BLaER1 treated with 17β-estradiol and CSF1 and Interleukin-3, amounts not matched to agents 10 nM and 100 nM (cell line): ENCODE results near the gene PDZD8.
A peak's percentile ranks its signal among the peaks of the same experiment; 100 is the strongest.
"Not testable (repeated sequence)": the region's sequence is repeated elsewhere in the genome, so short reads cannot be mapped to it uniquely, and the experiment has no call there.

Experiments
- H3K27ac ChIP-seq, 11 experiments: shearing (Covaris generic); formaldehyde crosslinking; 2 replicates each; pipeline ENCODE4 v1.8.1; 2022
- H3K27me3 ChIP-seq, 11 experiments: shearing (Covaris generic); formaldehyde crosslinking; 2 replicates each; pipeline ENCODE4 v1.8.1; 2022
- H3K36me3 ChIP-seq, 11 experiments: shearing (Covaris generic); formaldehyde crosslinking; 2 replicates each; pipeline ENCODE4 v1.8.1; 2022
- H3K4me1 ChIP-seq, 10 experiments: shearing (Covaris generic); formaldehyde crosslinking; 2 replicates each; pipeline ENCODE4 v1.8.1; 2022
- H3K4me2 ChIP-seq, 11 experiments: shearing (Covaris generic); formaldehyde crosslinking; 2 replicates each; pipeline ENCODE4 v1.8.1; 2022
- H3K4me3 ChIP-seq, 10 experiments: shearing (Covaris generic); formaldehyde crosslinking; 2 replicates each; pipeline ENCODE4 v1.8.1; 2022
- H3K9ac ChIP-seq, 11 experiments: shearing (Covaris generic); formaldehyde crosslinking; 2 replicates each; pipeline ENCODE4 v1.8.1; 2022
- H3K9me3 ChIP-seq, 11 experiments: shearing (Covaris generic); formaldehyde crosslinking; replicated peaks in 1 of 11; 2 replicates each; pipeline ENCODE4 v1.8.1; 2022
- H4K20me1 ChIP-seq, 11 experiments: shearing (Covaris generic); formaldehyde crosslinking; 2 replicates each; pipeline ENCODE4 v1.8.1; 2022
- Cebpa-rat ChIP-seq, 11 experiments: shearing (Covaris generic); IDR thresholded peaks; 2 replicates each; pipeline ENCODE4 v1.8.1; 2022

PDZD8 gene

GRCh38 chr10:117300671-117301070, 74.6 kb downstream of the PDZD8 start:
- H3K27ac ChIP-seq, result no peak overlapping the region
- H3K9ac ChIP-seq, result no peak overlapping the region
- no peak for TF ChIP-seq Cebpa-rat (IDR thresholded peaks at IDR 0.05)
- H3K9me3 ChIP-seq, result peaks cover 55 to 70% (median 66%) of the 10 kb centered on the region in 11 experiments
- H3K4me2 ChIP-seq, result no peak overlapping the region
- no peak overlapping the region for H3K4me3 ChIP-seq
- H3K4me1 ChIP-seq, result no peaks in the 10 kb centered on the region
- H3K36me3 ChIP-seq, result peaks cover 47 to 77% (median 62%) of the 10 kb centered on the region in 11 experiments
- no peaks in the 10 kb centered on the region for H3K27me3 ChIP-seq
- peaks cover 0 to 26% (median 0%) of the 10 kb centered on the region in 11 experiments; a peak in 8 of 22 replicates for H4K20me1 ChIP-seq

GRCh38 chr10:117299435-117299834, 75.8 kb downstream of the PDZD8 start:
- peaks cover 44 to 59% (median 54%) of the 10 kb centered on the region in 11 experiments for H3K9me3 ChIP-seq
- H3K36me3 ChIP-seq, result peaks cover 40 to 65% (median 53%) of the 10 kb centered on the region in 11 experiments
- no peak for TF ChIP-seq Cebpa-rat (IDR thresholded peaks at IDR 0.05)
- no peak overlapping the region for H3K9ac ChIP-seq
- H3K4me2 ChIP-seq, result no peak overlapping the region
- H4K20me1 ChIP-seq, result peaks cover 0 to 38% (median 0%) of the 10 kb centered on the region in 11 experiments; a peak in 9 of 22 replicates
- H3K27ac ChIP-seq, result no peak overlapping the region
- H3K4me3 ChIP-seq, result no peak overlapping the region
- no peaks in the 10 kb centered on the region for H3K27me3 ChIP-seq
- H3K4me1 ChIP-seq, result peaks cover 0 to 1% (median 0%) of the 10 kb centered on the region in 10 experiments; a peak in 2 of 20 replicates

DNA sequence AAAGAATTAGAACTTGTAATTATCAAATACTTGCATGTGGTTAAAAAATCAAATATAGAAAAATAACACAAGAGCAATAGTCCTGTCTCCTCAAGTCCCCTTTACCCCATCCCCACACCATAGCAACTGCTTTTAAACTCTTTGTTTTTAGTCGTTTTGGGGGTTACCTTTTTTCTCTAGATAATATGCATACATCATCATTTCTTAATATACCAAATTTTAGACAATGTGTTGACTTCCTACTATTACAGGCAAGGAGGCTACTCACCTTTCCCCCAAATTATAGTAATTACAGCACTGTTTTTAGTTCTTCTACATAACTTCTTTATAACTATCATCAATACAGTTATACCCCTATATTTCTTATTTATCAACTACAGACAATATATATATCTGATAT, 77.0 kb downstream of the PDZD8 start:
- Histone ChIP-seq H3K9ac (no peak overlapping the region), H3K27me3 (no peaks in the 10 kb centered on the region), H3K4me1 (peaks cover 0 to 8% (median 0%) of the 10 kb centered on the region in 10 experiments; a peak in 2 of 20 replicates), H4K20me1 (peaks cover 0 to 43% (median 7%) of the 10 kb centered on the region in 11 experiments; a peak in 9 of 22 replicates), H3K36me3 (peaks cover 28 to 55% (median 41%) of the 10 kb centered on the region in 11 experiments), H3K9me3 (peaks cover 31 to 50% (median 42%) of the 10 kb centered on the region in 11 experiments), H3K4me2 (no peak overlapping the region), H3K4me3 (no peak overlapping the region), H3K27ac (no peak overlapping the region)
- no peak for TF ChIP-seq Cebpa-rat (IDR thresholded peaks at IDR 0.05)

DNA sequence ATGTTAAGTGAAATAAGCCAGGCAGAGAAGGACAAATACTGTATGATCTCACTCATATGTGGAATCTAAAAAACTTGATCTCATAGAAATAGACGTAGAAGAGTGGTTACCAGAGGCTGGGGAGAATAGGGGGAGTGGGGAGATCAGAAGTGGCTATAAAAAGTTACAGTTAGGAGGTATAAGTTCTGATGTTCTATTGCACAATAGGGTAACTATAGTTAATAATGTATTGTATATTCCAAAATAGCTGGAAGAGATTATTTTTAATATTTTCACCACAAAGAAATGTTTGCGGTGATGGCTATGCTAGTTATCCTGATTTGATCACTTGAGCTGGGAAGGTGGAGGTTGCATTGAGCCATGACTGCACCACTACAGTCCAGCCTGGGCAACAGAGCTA, 80.5 kb downstream of the PDZD8 start:
- no peak overlapping the region for H3K27ac ChIP-seq
- peaks cover 2 to 16% (median 10%) of the 10 kb centered on the region in 11 experiments; a peak in 20 of 22 replicates for H3K9me3 ChIP-seq
- 0 out of 22 replicates have a peak, but pooled peaks of 1 of the 11 experiments have one; percentile 40 for TF ChIP-seq Cebpa-rat (IDR thresholded peaks at IDR 0.05)
- H3K27me3 ChIP-seq, result no peaks in the 10 kb centered on the region
- H4K20me1 ChIP-seq, result peaks cover 0 to 52% (median 11%) of the 10 kb centered on the region in 11 experiments; a peak in 10 of 22 replicates
- no peak overlapping the region for H3K9ac ChIP-seq
- peaks cover 0 to 8% (median 0%) of the 10 kb centered on the region in 10 experiments; a peak in 2 of 20 replicates for H3K4me1 ChIP-seq
- H3K36me3 ChIP-seq, result peaks cover 16 to 44% (median 29%) of the 10 kb centered on the region in 11 experiments; a peak in 21 of 22 replicates
- no peak overlapping the region for H3K4me3 ChIP-seq
- peak overlapping the region in 1 of 11 experiments; percentile 3; a peak in 1 of 22 replicates for H3K4me2 ChIP-seq

GRCh38 chr10:117294039-117294645, 81.1 kb downstream of the PDZD8 start:
- Histone ChIP-seq H3K27ac (no peak overlapping the region), H3K4me2 (peak overlapping the region in 1 of 11 experiments; percentile 3; a peak in 1 of 22 replicates), H3K4me3 (no peak overlapping the region), H3K9me3 (peaks cover 0 to 10% (median 4%) of the 10 kb centered on the region in 11 experiments; a peak in 10 of 22 replicates), H3K9ac (no peak overlapping the region), H3K27me3 (no peaks in the 10 kb centered on the region), H4K20me1 (peaks cover 0 to 52% (median 11%) of the 10 kb centered on the region in 11 experiments; a peak in 10 of 22 replicates), H3K36me3 (peaks cover 16 to 44% (median 29%) of the 10 kb centered on the region in 11 experiments), H3K4me1 (peaks cover 0 to 8% (median 0%) of the 10 kb centered on the region in 10 experiments; a peak in 2 of 20 replicates)
- TF ChIP-seq Cebpa-rat (IDR thresholded peaks at IDR 0.05), result no peak

DNA sequence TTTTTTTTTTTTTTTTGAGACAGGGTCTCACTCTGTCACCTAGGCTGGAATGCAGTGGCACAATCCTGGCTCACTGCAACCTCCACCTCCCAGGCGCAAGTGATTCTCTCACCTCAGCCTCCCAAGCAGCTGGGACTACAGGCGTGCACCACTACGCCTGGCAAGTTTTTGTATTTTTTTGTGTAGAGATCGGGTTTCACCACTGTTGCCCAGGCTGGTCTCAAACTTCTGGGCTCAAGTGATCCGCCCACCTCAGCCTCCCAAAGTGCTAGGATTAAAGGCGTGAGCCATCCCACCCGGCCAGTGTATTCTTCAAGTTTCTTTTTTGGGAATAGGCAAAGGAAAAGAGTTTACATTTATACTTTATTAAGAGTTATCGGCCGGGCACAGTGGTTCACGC, 84.4 kb downstream of the PDZD8 start:
- Histone ChIP-seq H3K36me3 (peaks cover 37 to 65% (median 56%) of the 10 kb centered on the region in 11 experiments), H4K20me1 (peaks cover 0 to 46% (median 14%) of the 10 kb centered on the region in 11 experiments; a peak in 10 of 22 replicates)
- H3K27ac ChIP-seq, H3K4me2 ChIP-seq, H3K9me3 ChIP-seq, H3K4me1 ChIP-seq, H3K27me3 ChIP-seq, H3K9ac ChIP-seq, H3K4me3 ChIP-seq: not testable (repeated sequence)

- no peak overlapping the region for H3K9ac ChIP-seq
- H3K27ac ChIP-seq, result no peak overlapping the region
- no peak overlapping the region for H3K4me3 ChIP-seq
- TF ChIP-seq Cebpa-rat (IDR thresholded peaks at IDR 0.05), result no peak
- H3K36me3 ChIP-seq, result peaks cover 61 to 95% (median 78%) of the 10 kb centered on the region in 11 experiments
- no peaks in the 10 kb centered on the region; a peak in 1 of 22 replicates for H3K9me3 ChIP-seq
- peaks cover 0 to 16% (median 6%) of the 10 kb centered on the region in 10 experiments; a peak in 6 of 20 replicates for H3K4me1 ChIP-seq
- no peaks in the 10 kb centered on the region for H3K27me3 ChIP-seq
- H3K4me2 ChIP-seq, result no peak overlapping the region
- peaks cover 0 to 16% (median 0%) of the 10 kb centered on the region in 11 experiments; a peak in 4 of 22 replicates for H4K20me1 ChIP-seq
Observed at GRCh38 chr10:117284716-117285494, 90.3 kb downstream of the PDZD8 start.

DNA sequence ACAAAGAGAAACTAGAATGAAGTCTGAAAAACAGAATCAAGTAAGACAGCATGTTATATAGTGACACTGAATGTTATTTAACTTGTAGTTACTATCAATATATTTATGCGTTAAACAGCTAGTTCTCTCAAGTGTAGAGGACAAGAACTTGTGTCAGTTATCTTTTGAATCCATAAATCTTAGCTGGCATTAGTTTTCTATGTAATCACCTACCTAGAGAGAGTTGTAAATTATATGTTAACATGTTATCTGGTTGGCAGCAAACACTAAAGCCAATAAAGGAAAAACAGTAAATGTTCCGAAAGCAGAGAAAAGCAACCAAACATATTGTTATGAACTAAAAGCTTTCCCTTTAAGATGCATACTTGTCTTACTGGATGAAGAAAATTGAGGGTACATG, 97.6 kb downstream of the PDZD8 start:
- H3K4me1 ChIP-seq, result no peaks in the 10 kb centered on the region
- no peak for TF ChIP-seq Cebpa-rat (IDR thresholded peaks at IDR 0.05)
- H4K20me1 ChIP-seq, result no peaks in the 10 kb centered on the region; a peak in 1 of 22 replicates
- H3K9me3 ChIP-seq, result no peaks in the 10 kb centered on the region
- no peak overlapping the region for H3K4me3 ChIP-seq
- H3K9ac ChIP-seq, result no peak overlapping the region
- no peak overlapping the region for H3K4me2 ChIP-seq
- H3K27ac ChIP-seq, result no peak overlapping the region
- H3K27me3 ChIP-seq, result no peaks in the 10 kb centered on the region
- peaks cover 0 to 37% (median 12%) of the 10 kb centered on the region in 11 experiments; a peak in 12 of 22 replicates for H3K36me3 ChIP-seq

- Histone ChIP-seq H3K4me2 (no peak overlapping the region), H3K36me3 (peaks cover 0 to 14% (median 5%) of the 10 kb centered on the region in 11 experiments; a peak in 5 of 22 replicates)
Observed at GRCh38 chr10:117275121-117275520, 100.1 kb downstream of the PDZD8 start.

More at GRCh38 chr10:117275121-117275520, 100.1 kb downstream of the PDZD8 start:
- Histone ChIP-seq H3K4me1 (no peaks in the 10 kb centered on the region), H3K27me3 (no peaks in the 10 kb centered on the region), H3K4me3 (no peak overlapping the region), H3K9me3 (no peaks in the 10 kb centered on the region), H4K20me1 (no peaks in the 10 kb centered on the region), H3K9ac (no peak overlapping the region), H3K27ac (no peak overlapping the region)
- no peak for TF ChIP-seq Cebpa-rat (IDR thresholded peaks at IDR 0.05)
